AG08395 (cell line): Measurements from ENCODE around the gene MTM1.

Source experiments
- DNase-seq: peaks from one replicate; pipeline ENCODE4 v3.0.0; 2012; ENCODE audit warnings: mixed read lengths, low spot score

MTM1 gene

DNA sequence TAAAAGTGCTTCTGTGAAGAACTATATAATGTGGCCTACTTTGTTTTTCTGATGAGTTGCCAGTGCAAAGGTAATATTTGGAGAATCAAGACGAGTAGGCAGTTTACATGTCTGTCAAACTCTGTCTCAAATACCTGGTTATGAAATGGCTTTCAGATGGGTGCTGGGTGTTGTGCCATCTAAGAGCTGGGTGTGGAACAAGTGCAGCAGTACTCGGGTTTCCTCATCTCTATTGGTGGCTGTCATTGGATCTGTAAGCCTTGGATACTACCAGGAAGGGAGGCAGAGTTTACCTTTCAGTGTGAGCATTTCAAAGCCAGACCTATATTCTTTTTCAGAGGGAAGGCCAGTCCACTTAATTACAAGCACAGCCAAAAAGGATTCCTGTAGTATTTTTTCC is 37.2 kb downstream of the MTM1 start:
- DNase-seq: no peak

DNA sequence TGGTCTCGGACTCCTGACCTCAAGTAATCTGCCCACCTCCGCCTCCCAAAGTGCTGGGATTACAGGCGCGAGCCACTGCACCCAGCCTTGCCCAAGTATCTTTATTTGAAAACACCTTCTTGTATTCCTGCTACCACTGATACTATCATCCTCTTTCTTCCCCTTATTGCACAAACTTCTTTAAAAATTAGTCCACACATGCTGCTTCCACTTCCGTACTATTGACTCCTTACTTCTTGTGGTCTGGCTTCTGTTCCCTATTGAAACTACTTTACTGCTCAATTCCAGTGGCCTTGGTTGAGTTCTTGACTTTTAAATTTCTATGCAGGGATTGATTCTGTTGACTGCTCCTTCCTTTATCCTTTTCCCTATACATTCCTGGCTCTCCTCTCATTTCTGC is 38.8 kb downstream of the MTM1 start:
- no peak for DNase-seq

DNA sequence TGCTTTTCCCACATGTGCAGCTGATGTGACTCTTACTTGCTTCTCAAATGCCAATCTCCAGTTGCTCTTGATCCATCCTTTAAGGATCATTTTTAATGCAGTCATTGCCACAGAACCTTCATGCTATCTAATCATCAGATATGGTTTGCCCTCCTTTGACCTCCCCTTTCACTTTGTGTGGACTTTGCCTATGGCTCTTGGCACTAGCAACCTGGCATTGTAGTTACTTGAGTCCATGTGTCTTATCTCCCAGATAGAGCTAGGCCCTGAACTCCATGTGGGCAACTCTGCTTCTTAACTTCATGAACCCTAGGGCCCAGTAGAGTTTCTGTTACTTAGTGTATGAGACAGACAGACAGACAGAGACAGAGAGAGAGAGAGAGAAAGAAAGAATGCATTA is 41.6 kb downstream of the MTM1 start:
- DNase-seq: no peak

DNA sequence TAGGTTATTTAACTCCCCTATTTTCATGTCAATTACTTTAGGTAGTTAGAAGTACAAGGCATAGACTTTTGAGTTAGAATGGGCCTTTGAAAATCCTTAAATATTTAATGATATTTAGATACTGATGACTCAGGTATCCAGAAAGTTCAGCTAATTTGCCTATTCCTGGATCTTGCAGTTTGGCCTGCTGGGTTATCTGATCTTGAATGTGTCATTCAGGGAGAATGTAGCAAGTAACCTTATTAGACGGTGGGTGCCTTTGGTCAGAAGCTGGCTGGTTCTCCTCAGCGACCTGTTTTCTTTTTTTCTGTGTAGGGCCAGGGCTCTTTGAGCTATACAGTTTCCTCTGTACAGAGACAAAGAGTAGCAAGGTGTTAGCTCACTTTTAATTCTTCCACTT is 42.0 kb downstream of the MTM1 start:
- DNase-seq: no peak

DNA sequence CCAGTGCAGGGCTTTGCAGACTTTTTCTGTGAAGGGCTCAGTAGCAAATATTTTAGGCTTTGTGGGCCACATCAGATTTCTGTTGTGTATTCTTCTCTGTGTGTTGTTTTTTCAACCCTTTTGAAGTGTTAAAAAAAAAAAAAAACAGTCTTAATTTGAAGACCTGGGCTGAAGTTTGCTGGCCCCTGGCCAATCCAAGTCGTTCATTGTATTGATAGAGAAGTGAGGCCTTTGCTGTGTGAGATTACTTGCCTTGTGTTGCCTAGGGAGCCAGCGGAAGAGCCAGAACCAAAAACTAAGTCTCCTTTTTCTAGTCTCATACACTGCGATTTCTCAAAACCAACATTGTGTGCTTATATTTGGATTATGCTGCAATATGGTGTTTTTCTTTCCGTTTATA is 46.9 kb downstream of the MTM1 start:
- DNase-seq: no peak

DNA sequence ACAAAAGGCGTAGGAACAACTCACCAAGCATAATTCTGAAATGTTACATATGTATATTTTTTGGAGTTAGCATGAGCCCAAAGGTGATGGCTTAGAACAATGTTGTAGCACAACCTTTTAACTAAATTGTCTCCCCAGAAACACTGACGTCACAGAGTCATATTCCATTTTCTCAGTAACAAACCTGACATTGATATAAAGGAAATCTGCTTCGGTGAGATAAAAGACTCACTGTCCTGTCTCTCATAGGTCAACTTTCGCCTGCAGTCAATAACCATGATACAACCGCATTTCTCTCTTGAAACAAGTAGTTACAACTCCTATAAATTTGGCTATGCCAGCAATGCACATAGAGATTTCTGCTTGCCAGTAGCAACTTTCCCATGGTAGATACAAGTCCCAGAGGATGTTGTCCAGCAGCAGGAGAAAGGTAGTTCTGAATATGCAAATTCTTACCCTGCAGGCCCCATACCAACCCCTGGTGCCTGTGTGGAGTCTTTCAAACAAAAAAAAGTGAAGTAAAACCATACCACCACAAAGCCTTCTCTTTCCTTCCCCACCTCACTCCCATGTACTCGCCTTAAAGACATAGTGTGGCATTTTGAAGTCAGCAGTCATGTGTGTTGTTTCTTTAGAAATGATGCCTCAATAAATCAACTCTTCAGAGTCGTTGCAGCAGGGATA is 47.9 kb downstream of the MTM1 start:
- DNase-seq: no peak

DNA sequence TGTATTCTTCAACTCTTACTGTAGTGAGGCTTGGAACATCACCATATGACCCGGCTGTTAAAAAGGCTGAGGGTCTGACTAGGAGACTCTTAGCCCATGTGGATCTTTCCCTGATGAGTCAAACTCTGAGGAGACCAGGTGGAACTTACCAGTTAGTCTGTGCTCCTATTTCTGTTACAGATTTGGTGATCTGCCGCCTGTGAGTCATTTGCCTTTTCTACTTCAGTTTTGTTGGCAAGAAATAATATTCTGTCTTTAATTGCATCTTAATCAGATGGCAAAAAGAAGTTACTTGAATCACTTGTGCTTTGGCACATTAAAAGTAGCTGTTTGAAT is 48.4 kb downstream of the MTM1 start:
- no peak for DNase-seq

DNA sequence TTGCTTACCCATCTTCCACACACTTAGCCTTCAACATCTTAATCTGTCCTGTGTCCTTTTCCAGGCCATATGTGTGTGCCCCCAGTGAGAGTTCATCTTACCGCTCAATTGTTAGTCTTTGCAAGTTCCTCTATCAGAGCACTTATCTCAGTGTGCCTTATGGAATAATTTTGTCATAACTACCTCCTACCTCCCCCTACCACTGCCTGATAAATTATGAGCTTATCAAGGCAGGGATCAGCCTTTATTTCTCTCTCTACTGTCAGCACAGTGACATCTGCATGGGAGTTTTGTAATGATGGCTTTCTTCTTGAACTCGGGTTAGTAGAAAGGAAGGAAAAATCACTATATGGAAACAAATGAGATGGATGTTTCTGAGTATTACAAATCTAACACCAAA is 53.2 kb downstream of the MTM1 start:
- DNase-seq: no peak

DNA sequence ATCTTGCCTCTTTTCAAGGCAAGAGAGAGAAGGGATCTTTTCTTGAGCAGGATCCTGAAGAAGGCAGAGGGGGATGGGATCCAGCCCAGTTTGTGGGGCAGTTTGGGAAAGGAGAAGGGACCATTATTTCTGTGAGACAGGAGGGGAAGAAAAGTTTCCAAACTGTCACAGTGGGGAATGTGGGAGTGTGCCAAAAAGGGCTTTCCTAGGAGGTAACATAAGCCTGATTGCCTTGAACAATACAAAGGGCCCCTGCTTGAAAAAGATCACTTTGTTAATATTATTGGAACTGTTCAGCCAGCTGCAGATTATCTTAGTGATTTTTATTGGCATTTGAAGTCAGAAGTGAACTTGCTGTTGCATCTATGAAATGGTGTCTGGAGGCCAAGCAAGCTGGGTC is 55.2 kb downstream of the MTM1 start:
- DNase-seq: no peak

DNA sequence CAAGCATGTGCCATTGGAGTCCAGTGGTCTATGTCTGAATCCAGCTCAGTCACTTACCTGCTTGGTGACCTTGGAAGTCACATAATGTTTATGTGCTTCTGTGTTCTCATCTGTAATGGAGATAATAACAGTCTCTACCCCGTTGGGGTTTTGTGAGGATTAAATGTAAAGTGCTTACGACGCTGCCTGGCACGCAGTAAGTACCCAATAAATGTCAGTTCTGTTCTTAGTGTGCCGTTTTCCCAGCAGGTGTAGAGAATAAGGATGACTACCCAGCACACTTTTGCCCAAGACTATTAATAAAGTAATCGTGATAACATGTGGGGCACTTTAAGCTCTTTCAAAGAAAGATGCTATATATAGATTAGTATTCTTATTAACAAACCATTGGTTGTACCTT is 56.7 kb downstream of the MTM1 start:
- DNase-seq: no peak

DNA sequence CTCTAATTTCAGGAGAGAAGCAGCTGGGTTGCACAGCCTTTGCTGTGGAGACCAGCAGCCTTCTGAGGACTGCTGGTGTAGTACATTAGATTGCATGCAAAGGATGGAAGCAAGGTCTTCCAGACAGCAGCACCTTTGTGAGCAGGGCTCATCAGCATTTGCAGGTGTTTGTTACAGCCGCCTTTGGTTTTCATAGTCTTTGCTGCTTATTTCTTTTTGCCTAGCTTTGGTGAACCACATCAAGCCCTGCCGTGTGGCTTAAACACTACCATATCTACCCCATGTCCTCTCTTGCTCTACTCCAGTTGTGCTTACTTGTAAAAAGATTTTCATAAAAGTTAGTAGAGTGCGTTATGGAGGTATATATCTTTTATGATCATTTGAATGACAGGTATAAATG is 57.5 kb downstream of the MTM1 start:
- DNase-seq: no peak

DNA sequence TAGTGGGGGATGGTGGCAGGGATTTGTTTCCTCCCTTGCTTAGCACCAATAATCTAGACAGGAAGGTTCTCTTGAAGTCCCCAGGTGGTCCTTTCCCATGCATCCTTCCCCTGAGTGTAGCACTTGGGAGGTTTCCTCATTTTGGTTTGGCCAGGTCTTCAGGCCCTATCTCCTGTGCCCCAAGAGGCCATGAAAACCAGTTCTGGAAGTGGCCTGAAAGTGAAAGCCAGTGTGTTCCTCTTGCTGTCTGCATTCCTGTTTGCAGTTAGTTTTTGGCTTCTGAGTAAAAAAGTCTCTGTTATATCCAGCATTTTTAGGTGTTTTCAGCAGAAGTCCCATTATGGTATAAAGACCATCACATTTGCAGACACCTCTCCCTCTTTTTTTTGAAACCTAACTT is 59.5 kb downstream of the MTM1 start:
- DNase-seq: no peak

DNA sequence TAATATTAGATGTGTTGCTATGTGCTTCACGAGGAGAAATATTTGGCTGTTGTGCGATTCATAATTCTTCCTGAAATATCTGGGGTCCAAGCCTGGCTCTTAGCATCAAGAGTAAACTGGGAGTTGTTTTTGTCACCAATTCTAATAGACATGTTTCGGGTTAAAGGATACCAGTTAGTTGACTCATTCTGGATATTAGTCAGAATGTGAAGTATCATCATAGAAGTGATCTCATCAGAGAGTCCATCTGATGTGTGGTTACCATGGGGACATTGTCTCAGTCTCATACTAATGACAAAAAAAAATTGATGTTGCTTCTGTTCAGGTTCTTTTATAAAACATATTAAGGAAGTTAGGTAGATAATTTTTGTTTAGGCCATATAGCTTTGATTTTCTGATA is 67.5 kb downstream of the MTM1 start:
- DNase-seq: peak; percentile 69

DNA sequence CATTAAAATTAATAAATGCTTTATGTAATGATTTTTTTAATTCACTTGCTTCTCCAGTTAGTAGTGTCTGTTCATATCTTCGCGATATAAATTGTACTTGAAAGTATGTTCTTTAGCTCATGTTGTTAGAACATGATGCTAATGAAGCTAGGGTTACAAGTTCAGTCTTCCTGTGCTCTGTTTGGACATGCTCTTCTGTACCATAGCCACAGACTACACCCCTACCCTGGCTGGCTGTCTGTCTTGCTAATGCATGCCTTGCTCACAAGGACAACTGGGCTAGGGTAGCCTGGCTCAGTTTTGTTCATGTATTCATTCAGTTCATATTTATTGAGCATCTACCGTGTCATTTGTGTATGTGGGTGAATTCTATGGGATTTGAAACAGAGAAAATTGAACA is 74.0 kb downstream of the MTM1 start:
- DNase-seq: no peak

DNA sequence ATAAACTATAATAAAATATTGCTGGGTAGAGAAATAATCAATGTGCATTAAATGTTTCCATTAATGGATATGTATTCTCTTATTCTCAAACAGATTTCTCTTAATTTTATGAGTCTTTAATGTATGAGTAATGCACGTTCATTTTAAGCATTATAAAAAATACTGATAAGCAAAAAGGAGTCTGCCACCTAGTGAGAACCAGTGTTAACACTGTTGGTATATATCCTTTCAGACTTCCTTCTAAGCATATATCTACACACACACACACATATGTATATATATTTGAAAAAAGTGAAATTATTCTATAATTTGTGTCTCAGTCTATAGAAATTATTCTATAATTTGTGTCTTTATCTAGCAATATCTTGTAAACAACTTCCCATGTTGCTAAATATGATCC is 74.8 kb downstream of the MTM1 start:
- no peak for DNase-seq

DNA sequence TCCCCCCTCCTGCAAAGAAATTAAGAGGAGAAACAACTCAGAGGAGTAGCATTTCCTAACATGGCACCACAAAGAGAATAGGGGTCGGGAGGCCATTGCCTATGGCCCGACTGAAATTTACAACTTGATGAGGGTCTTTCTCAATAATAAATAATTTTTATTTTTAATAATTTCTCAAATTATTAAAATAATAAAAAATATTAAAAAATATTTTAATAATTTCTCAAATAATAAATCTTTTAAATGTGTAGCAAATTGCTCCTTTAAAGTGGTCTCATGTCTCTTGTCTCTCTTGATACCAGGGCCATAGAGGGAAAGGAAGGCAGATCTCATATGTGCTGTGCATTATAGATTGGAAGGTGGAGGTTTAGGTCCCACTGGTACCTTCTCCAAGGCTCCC is 75.5 kb downstream of the MTM1 start:
- DNase-seq: no peak

DNA sequence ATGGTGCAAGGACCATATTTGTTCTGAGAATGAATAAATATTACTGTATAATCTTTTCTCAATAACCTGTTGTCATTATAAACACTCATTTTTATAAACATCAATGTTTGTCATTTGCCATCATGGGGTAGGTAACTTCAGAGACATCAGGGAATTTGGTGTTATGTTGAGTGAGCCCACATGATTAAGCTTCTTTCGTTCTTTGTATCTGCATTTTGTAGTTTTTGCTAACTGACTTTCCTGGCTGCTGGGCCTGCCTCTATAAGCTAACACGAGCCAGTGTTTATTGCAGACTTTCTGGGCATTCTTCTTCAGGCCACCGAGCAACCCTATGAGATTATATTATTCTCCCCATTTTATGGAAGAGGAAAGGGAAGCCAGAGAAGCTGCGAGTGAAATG is 76.0 kb downstream of the MTM1 start:
- no peak for DNase-seq

DNA sequence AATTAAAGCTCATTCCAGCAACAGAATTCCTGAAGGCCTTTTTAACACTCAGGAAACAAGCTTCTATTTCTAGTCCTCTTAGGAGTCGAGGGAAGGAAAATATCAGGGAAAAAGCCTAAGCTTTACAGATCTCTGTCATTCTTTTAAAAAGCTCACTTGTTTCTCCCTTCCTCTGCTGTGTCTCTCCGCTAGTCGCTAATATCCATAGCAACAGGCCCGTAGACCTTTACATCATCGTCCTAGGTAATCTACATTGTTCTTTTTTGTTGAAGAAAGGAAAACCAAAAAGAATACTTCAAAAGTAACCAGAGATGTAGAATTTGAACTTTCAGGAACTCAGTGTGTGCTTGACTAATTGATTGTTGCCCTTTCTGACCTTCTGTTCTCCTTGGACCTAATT is 78.9 kb downstream of the MTM1 start:
- DNase-seq: no peak

DNA sequence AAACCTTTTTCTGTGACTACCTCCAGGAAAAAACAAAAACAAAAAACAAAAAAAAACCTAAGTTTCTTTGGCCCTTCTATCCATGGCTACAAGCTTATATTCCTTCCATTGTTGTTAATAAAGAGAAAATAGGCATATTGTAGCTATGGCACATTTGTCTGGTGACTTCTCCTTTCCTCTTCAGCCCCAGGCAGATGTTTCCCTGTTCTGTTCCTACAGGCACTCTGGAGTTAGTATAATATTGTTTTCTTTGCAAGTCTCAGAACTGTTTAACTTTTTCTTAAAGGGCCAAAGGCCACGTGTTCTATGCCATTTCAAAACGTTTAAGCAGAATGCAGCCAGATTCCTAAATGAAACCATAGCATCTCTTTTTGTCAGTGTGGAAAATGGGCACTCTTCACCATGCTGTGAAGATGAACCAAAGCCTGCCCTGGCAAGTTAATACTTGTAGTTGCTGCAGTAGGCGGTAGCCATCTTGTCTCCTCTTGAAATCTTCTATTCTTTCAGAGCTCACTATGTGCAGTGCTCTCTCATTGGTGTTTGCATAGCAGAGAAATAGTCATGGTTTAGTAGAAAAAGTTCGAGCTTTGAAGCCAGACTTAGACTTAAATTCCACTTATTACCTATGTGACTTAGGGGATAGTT is 80.0 kb downstream of the MTM1 start:
- DNase-seq: no peak

DNA sequence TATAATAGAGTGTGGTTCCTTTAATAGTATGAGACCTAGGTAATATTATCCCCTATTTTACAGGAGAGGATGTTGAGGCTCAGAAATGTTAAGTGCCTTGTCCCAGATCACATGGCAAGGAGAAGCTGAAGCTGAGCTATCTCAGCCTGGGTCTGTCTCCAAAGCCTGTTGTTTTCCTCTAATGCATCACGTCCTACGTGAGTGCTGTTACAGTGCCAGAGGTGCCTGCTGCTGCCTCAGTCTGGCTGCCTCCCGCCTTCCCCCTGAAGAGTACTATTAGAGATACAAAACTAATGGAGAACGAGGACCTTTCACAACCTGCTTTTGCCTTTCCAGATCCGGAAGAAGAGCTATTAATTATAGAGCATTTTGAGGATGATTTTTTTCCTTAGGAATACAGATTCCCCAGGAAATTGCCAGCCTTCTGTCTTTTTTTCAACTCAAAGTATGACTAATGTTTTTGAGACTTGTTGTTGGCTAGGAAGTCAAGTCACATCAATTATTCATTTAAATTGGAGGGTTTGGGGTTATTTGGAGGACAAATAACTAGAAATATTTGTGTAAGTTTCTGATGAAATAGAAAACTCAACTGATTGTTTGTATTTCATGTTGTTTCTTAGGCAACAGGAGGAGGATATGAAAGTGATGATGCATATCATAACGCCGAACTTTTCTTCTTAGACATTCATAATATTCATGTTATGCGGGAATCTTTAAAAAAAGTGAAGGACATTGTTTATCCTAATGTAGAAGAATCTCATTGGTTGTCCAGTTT is 80.9 kb downstream of the MTM1 start:
- peak; percentile 4 for DNase-seq

DNA sequence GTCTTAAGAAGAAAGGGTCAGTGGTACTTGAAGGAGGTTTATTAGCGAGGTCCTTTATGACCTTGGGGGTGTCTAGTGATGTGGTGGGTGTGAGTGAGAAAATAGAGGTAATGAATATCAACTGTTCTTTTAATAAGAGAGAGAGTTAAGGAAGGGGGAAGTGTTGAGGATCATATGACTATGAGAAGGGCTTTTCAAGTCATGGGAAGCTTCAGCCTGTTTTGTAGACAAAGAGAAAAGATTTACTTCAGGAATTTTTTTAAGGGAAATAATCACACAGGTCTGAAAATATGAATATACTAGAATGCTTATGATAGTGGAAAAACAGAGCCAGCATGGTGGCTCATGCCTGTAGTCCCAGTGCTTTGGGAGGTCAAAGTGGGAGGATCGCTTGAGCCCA is 83.5 kb downstream of the MTM1 start:
- DNase-seq: no peak

DNA sequence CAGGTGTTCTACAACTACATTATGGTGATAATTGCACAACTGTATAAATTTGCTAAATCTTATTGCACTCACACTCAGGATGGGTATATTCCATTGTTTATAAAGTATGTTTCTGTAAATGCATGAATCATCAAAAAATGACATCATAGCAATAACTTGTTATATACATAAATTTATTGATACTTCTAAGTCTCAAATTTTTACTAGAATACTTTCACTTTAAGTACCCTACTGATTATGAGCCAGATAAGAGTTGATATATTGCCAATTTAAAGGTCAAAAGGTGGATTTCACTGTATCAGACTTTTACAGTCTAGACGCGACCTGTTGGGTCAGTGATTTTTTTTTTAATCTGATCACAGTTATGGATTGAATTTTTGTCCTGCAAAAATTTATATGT is 87.4 kb downstream of the MTM1 start:
- no peak for DNase-seq

DNA sequence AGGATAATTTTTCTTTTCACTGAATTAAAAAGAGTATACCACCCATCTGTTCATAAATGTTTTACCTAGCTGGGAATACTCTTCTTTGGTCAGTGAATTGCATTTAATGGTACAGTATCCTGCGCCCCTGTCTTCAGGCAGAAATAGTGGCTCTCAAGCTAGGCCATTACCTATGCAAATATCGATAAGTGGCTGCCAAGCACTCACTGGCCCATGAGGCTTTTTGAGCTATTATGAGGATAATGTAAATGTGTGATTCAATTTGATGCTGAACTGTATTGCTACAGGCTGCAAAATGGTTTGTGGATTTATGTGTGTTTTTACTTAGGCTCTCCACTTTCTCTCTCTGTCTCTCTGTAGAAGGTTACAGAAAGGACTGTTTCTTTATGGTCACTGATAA is 94.7 kb downstream of the MTM1 start:
- no peak for DNase-seq

DNA sequence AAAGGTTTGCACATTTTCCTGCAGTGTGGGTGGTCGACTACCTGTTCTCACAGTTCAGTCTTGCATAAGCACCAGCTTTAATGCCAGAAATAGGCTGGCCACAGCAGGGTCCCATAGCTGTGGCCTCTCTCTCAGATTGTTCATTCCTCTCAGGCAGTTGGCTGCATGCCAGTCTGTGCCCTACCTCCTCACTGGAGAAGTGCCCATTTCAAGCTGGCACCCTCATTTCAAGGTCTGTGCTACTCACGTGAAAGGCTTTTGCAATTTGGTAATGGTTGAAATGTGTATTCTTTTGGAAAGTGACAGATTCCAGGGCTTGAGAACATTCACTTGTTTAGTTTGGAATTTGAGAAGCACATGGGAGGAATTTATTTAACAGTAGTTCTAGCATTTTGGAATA is 95.9 kb downstream of the MTM1 start:
- DNase-seq: no peak
